Mucosa of stomach (tissue), 1 donor: ENCODE data around the gene IVD.

Experiments used
- H3K27me3 ChIP-seq: one replicate; pipeline ENCODE4 v1.7.0; 2013; ENCODE audit warnings: mild to moderate bottlenecking, low read length; ENCODE audit not compliant: control insufficient read depth, insufficient read depth
- H3K36me3 ChIP-seq: one replicate; pipeline ENCODE4 v1.7.0; 2013; ENCODE audit warnings: low read length; ENCODE audit not compliant: control insufficient read depth, insufficient read depth
- H3K4me1 ChIP-seq: one replicate; pipeline ENCODE4 v1.7.0; 2013; ENCODE audit warnings: mild to moderate bottlenecking, low read length; ENCODE audit not compliant: control insufficient read depth, insufficient read depth
- H3K4me3 ChIP-seq: one replicate; pipeline ENCODE4 v1.7.0; 2013; ENCODE audit warnings: low read length
- H3K9ac ChIP-seq: one replicate; pipeline ENCODE4 v1.7.0; 2013; ENCODE audit warnings: mild to moderate bottlenecking, low read length, moderate library complexity
- H3K9me3 ChIP-seq: one replicate; pipeline ENCODE4 v1.7.0; 2013; ENCODE audit warnings: mild to moderate bottlenecking, low read length, moderate library complexity; ENCODE audit not compliant: control insufficient read depth
- donor health status: Pancreatic carcinoma.

Gene IVD

GRCh38 chr15:40436892-40437751 is 31.5 kb downstream of the IVD start:
- H3K27me3 ChIP-seq, result peaks cover 41% of the 10 kb centered on the region
- peak overlapping the region; percentile 64 for H3K9ac ChIP-seq
- H3K4me1 ChIP-seq, result peaks cover 32% of the 10 kb centered on the region
- no peaks in the 10 kb centered on the region for H3K36me3 ChIP-seq
- peak overlapping the region; percentile 19 for H3K4me3 ChIP-seq
- H3K9me3 ChIP-seq, result no peaks in the 10 kb centered on the region

- Histone ChIP-seq H3K4me3 (no peak overlapping the region), H3K9me3 (no peaks in the 10 kb centered on the region), H3K4me1 (peaks cover 39% of the 10 kb centered on the region), H3K27me3 (peaks cover 41% of the 10 kb centered on the region), H3K36me3 (no peaks in the 10 kb centered on the region), H3K9ac (no peak overlapping the region)
These were observed 32.4 kb downstream of the IVD start for GRCh38 chr15:40437752-40438687.

- Histone ChIP-seq H3K9ac (no peak overlapping the region), H3K27me3 (peaks cover 41% of the 10 kb centered on the region), H3K36me3 (no peaks in the 10 kb centered on the region), H3K9me3 (no peaks in the 10 kb centered on the region), H3K4me3 (no peak overlapping the region), H3K4me1 (peaks cover 39% of the 10 kb centered on the region)
These were observed 33.1 kb downstream of the IVD start for GRCh38 chr15:40438712-40439111.

GRCh38 chr15:40439461-40439959 is 33.9 kb downstream of the IVD start:
- H3K27me3 ChIP-seq, result peaks cover 41% of the 10 kb centered on the region
- H3K9ac ChIP-seq, result peak overlapping the region; percentile 67
- H3K4me1 ChIP-seq, result peaks cover 39% of the 10 kb centered on the region
- no peaks in the 10 kb centered on the region for H3K9me3 ChIP-seq
- no peaks in the 10 kb centered on the region for H3K36me3 ChIP-seq
- H3K4me3 ChIP-seq, result peak overlapping the region; percentile 35

GRCh38 chr15:40439960-40440742 is 34.6 kb downstream of the IVD start:
- Histone ChIP-seq H3K9ac (peak overlapping the region; percentile 67), H3K4me1 (peaks cover 40% of the 10 kb centered on the region), H3K4me3 (peak overlapping the region; percentile 35), H3K36me3 (no peaks in the 10 kb centered on the region), H3K27me3 (peaks cover 39% of the 10 kb centered on the region), H3K9me3 (no peaks in the 10 kb centered on the region)

- Histone ChIP-seq H3K9ac (peak within 1 kb of the TSS; percentile 67), H3K36me3 (no peaks in the 10 kb centered on the region), H3K9me3 (no peaks in the 10 kb centered on the region), H3K27me3 (peaks cover 32% of the 10 kb centered on the region), H3K4me3 (peak within 1 kb of the TSS; percentile 35), H3K4me1 (peaks cover 37% of the 10 kb centered on the region)
These were observed 35.4 kb downstream of the IVD start, which contains the start of gene BAHD1 for GRCh38 chr15:40440743-40441564. Gene BAHD1 (plus strand): TSS chr15:40440953. CDS start chr15:40458465, 17,512 bp downstream.

GRCh38 chr15:40441565-40442531 is 36.3 kb downstream of the IVD start:
- no peaks in the 10 kb centered on the region for H3K9me3 ChIP-seq
- no peaks in the 10 kb centered on the region for H3K36me3 ChIP-seq
- H3K9ac ChIP-seq, result peak overlapping the region; percentile 61
- H3K4me1 ChIP-seq, result peaks cover 29% of the 10 kb centered on the region
- peaks cover 23% of the 10 kb centered on the region for H3K27me3 ChIP-seq
- H3K4me3 ChIP-seq, result no peak overlapping the region

GRCh38 chr15:40443255-40443654 is 37.7 kb downstream of the IVD start:
- Histone ChIP-seq H3K4me1 (peaks cover 26% of the 10 kb centered on the region), H3K27me3 (peaks cover 9% of the 10 kb centered on the region)

GRCh38 chr15:40443846-40444245 is 38.3 kb downstream of the IVD start:
- H3K4me1 ChIP-seq, result peaks cover 26% of the 10 kb centered on the region

More at GRCh38 chr15:40443255-40443654, 37.7 kb downstream of the IVD start:
- no peaks in the 10 kb centered on the region for H3K9me3 ChIP-seq
- H3K4me3 ChIP-seq, result no peak overlapping the region
- H3K9ac ChIP-seq, result no peak overlapping the region
- H3K36me3 ChIP-seq, result no peaks in the 10 kb centered on the region

GRCh38 chr15:40444736-40445135 is 39.1 kb downstream of the IVD start:
- no peak overlapping the region for H3K9ac ChIP-seq

More at GRCh38 chr15:40443846-40444245, 38.3 kb downstream of the IVD start:
- Histone ChIP-seq H3K9me3 (no peaks in the 10 kb centered on the region), H3K36me3 (no peaks in the 10 kb centered on the region), H3K27me3 (peaks cover 9% of the 10 kb centered on the region), H3K9ac (no peak overlapping the region), H3K4me3 (no peak overlapping the region)

More at GRCh38 chr15:40444736-40445135, 39.1 kb downstream of the IVD start:
- H3K4me3 ChIP-seq, result no peak overlapping the region
- peaks cover 6% of the 10 kb centered on the region for H3K27me3 ChIP-seq
- H3K9me3 ChIP-seq, result no peaks in the 10 kb centered on the region
- no peaks in the 10 kb centered on the region for H3K36me3 ChIP-seq
- H3K4me1 ChIP-seq, result peaks cover 19% of the 10 kb centered on the region
